PFSK-1 (cell line): ENCODE measurements around the gene RNF175.

Experiments
- FOXP2 ChIP-seq: optimal IDR thresholded peaks from 2 replicates; pipeline ENCODE3; 2011; ENCODE audit warnings: borderline replicate concordance, control low read depth, inconsistent platforms; ENCODE audit not compliant: insufficient read depth; ENCODE audit errors: extremely low read length, extremely low read depth
- POLR2AphosphoS5 ChIP-seq: IDR thresholded peaks from 2 replicates; pipeline ENCODE4 v1.6.1; 2012; ENCODE audit warnings: low read depth, mild to moderate bottlenecking, control low read depth, low read length, moderate library complexity
- REST ChIP-seq, 2 experiments: IDR thresholded peaks; 2 replicates each; pipeline versions ENCODE4 v1.6.1 to v1.8.0; 2011 to 2012; ENCODE audit warnings: low read depth in 2 of 2, low read length in 2 of 2, control low read depth in 1 of 2, inconsistent platforms in 1 of 2, mild to moderate bottlenecking in 1 of 2, moderate library complexity in 1 of 2; ENCODE audit not compliant: insufficient read depth in 1 of 2
- SIN3A ChIP-seq: IDR thresholded peaks from 2 replicates; pipeline ENCODE4 v1.6.1; 2012; ENCODE audit warnings: mild to moderate bottlenecking, low read length, moderate library complexity, borderline replicate concordance; ENCODE audit not compliant: insufficient read depth
- TAF1 ChIP-seq: IDR thresholded peaks from 2 replicates; pipeline ENCODE4 v1.6.1; 2012; ENCODE audit warnings: low read length, control low read depth, borderline replicate concordance; ENCODE audit not compliant: insufficient read depth

GRCh38 chr4:153782581-153782980 lies 22.8 kb upstream of the RNF175 start:
- no peak for TF ChIP-seq REST (IDR thresholded peaks at IDR 0.05; ENCODE audit: insufficient read depth in 1 of 2, low read depth in 2 of 2, low read length in 2 of 2)
- TF ChIP-seq POLR2AphosphoS5 = no peak
- no peak for TF ChIP-seq SIN3A
- no peak for TF ChIP-seq TAF1
- no peak for TF ChIP-seq FOXP2
